ENCODE results near the gene RBM38.

GRCh38 chr20:57371363-57371762, 19.8 kb upstream of the RBM38 start:
- TF ChIP-seq CTCF (IDR thresholded peaks at IDR 0.05) (no peak), POLR2A (IDR thresholded peaks at IDR 0.05) (no peak)

Measured in testis (tissue), 2 donors.